GM18502 (cell line): ENCODE measurements around the gene USP6NL.
"Not testable (repeated sequence)": the region's sequence is repeated elsewhere in the genome, so short reads cannot be mapped to it uniquely, and the experiment has no call there.

Experiments used
- ATAC-seq: cut with Tn5 transposase; IDR thresholded peaks from one replicate; pipeline ENCODE4 v1.9.1; 2021; ENCODE audit warnings: mild to moderate bottlenecking; ENCODE audit not compliant: unreplicated experiment, poor library complexity

USP6NL gene

GRCh38 chr10:11611248-11612020, at the start of gene USP6NL:
USP6NL (minus strand) TSS chr10:11611650; CDS start chr10:11597634, 14,016 bp downstream.
- peak; percentile 53 for ATAC-seq

GRCh38 chr10:11658801-11659368, 47.4 kb upstream of the USP6NL start:
- ATAC-seq, result no peak

GRCh38 chr10:11655836-11656235, 44.4 kb upstream of the USP6NL start:
- ATAC-seq, result no peak

GRCh38 chr10:11654659-11655058, 43.2 kb upstream of the USP6NL start:
- ATAC-seq, result no peak

GRCh38 chr10:11653758-11654471, 42.5 kb upstream of the USP6NL start:
- no peak for ATAC-seq

GRCh38 chr10:11647676-11648075, 36.2 kb upstream of the USP6NL start:
- no peak for ATAC-seq

- no peak for ATAC-seq
These were observed 35.0 kb upstream of the USP6NL start for GRCh38 chr10:11646450-11646849.

- ATAC-seq, result no peak
These were observed 31.6 kb upstream of the USP6NL start for GRCh38 chr10:11643039-11643438.

- no peak for ATAC-seq
These were observed 31.1 kb upstream of the USP6NL start for GRCh38 chr10:11642566-11642965.

GRCh38 chr10:11639849-11640764, 28.7 kb upstream of the USP6NL start:
- ATAC-seq, result no peak

GRCh38 chr10:11639362-11639761, 27.9 kb upstream of the USP6NL start:
- no peak for ATAC-seq

GRCh38 chr10:11638055-11638698, 26.7 kb upstream of the USP6NL start:
- ATAC-seq, result peak; percentile 89

- ATAC-seq, result no peak
These were observed 25.4 kb upstream of the USP6NL start for GRCh38 chr10:11636697-11637303.

- peak; percentile 97 for ATAC-seq
These were observed 20.6 kb upstream of the USP6NL start for GRCh38 chr10:11631890-11632587.

- no peak for ATAC-seq
These were observed 19.8 kb upstream of the USP6NL start for GRCh38 chr10:11631291-11631690.

- ATAC-seq, result no peak
These were observed 18.3 kb upstream of the USP6NL start for GRCh38 chr10:11629731-11630130.

- ATAC-seq, result not testable (repeated sequence)
These were observed 16.5 kb upstream of the USP6NL start for GRCh38 chr10:11627941-11628340.

GRCh38 chr10:11626071-11626470, 14.6 kb upstream of the USP6NL start:
- ATAC-seq, result no peak
